Measurements from ENCODE around the gene NEB.
"Not testable (repeated sequence)": the region's sequence is repeated elsewhere in the genome, so short reads cannot be mapped to it uniquely, and the experiment has no call there.

NEB gene

DNA sequence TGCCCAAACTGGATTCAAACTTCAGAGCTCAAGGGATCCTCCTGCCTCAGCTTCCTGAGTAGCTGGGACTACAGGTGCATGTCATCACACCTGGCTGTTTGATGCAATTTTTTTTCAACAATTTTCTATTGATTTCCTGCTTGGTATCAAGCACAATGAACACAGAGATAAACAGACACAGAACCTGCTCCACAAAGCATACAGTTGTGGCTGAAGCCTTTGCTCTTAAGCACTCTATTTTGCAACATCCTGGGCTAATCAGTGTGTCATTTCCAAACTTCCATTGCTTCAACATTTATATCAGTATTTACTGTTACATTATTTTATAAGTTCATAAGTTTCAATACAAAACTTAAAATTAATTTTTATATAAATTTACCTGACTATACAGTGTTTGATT is 79.4 kb downstream of the NEB start:
- no peak for DNase-seq (ENCODE audit: low read depth, low spot score)

DNA sequence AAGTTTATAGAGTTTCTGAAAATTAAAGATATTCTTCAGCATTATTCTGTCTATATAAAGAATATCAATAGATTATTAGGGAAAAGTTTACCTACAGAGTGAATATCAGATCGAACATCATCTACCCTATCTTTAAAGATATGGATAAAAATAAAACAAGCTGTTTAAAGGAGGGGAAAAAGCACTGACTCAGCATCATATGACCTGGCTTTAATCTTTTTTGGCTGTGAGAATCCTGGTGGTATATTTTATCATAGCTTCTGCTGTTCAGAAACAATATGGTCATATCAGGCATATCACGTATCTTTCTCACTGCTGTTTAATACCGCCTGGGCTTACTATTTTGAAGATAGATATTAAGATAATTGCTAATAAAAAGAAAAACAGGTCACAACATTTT is 80.2 kb downstream of the NEB start:
- no peak for DNase-seq (ENCODE audit: low read depth, low spot score)

DNA sequence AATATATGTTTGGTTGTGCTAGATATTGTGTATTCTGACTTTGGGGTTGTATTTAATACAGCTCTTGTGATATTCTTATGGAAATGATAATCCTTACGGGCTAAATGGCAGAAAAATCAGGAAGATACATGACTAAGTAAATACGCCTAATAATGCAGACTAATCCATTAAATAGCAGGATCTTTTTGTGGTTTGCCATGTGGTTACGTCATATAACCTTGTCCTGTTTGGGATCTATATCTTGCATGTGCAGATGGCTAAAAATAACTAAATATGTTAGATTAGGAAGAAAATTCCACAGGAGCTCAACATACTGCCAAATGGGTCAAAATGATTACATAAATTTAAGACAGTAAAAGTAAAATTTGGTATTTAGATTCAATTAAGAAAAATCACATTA is 83.0 kb downstream of the NEB start:
- no peak for DNase-seq (ENCODE audit: low read depth, low spot score)

DNA sequence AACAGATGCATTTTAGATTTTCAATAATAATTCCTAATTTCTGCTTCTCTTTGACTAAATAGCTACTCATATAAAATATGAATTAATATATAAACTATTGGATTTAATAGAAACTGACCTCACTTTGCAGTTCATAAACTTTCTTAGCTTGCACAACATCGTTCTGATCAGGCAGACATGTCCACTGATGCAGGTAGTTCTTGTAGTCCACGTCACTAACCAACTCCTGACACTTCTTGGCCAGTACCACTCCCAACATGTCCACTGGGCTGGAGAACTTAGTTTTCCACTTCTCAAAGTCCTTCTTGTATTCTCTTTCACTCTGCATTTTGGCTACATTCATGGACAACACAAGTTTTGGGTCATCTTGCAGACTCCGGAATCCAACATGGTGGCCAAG is 83.8 kb downstream of the NEB start:
- DNase-seq (ENCODE audit: low read depth, low spot score): no peak

DNA sequence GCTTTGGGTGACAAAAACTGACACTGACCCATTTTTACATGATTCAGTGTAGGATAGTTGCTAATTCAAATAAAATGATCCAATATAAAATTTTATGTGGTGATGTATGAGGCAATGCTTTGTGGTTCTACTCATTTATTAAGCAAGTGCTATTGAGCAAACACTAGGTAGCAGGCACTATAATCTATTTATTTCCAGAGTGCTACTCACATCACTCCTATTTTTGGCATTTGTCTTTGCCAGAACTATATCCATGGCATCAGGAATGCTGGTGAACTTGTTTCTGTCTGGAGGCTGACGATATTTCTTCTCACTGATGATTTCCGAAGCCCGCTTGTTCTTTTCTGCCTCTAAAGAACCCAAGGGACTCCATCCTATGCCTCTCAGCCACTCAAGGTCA is 84.3 kb downstream of the NEB start:
- no peak for DNase-seq (ENCODE audit: low read depth, low spot score)

DNA sequence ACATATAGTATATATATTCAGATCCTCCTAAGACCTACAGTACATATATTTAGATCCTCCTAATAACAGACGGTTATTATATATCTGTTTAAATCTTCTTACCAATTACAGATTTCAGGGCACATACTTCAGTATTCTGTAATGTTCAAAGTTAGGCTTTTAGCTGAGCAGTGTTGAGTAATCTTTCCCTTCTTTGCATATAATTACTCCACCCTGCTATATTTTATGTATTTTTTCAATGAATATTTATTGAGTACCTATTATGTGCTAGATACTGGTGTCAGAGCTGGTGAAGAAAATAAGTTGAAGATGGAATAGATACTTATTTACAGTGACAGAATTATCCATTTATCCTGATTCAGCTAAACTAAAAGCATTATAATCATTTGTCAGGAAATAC is 84.9 kb downstream of the NEB start:
- no peak for DNase-seq (ENCODE audit: low read depth, low spot score)

DNA sequence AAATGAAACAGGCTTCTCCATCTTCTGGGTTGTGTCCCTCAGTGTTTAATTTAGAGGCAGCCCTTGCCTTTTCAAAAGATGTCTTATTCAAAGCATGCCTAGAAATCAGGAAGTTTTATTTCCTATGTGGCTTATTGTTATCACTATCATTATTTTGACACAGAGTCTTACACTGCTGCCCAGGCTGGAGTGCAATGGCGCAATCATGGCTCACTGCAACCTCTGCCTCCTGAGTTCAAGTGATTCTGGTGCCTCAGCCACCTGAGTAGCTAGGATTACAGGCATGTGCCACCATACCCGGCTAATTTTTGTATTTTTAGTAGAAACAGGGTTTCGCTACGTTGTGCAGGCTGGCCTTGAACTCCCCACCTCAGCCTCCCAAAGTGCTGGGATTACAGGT is 87.8 kb downstream of the NEB start:
- not testable (repeated sequence) for DNase-seq (ENCODE audit: low read depth, low spot score)

DNA sequence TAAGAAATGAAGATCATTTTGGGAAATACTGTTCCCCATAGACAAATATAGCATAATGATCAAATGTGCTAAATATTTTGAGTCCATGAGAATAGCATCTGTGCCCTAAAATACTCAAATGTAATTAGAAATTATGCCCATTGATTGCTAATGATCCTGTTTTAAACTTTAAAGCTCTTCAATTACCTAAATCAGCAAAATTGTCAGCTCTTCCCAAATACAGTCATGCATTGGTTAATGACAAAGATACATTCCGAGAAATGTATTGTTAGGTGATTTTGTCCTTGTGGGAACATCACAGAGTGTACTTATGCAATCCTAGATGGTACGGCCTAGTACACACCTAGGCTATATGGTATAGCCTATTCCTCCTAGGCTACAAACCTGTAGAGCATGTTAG is 89.7 kb downstream of the NEB start:
- no peak for DNase-seq (ENCODE audit: low read depth, low spot score)

DNA sequence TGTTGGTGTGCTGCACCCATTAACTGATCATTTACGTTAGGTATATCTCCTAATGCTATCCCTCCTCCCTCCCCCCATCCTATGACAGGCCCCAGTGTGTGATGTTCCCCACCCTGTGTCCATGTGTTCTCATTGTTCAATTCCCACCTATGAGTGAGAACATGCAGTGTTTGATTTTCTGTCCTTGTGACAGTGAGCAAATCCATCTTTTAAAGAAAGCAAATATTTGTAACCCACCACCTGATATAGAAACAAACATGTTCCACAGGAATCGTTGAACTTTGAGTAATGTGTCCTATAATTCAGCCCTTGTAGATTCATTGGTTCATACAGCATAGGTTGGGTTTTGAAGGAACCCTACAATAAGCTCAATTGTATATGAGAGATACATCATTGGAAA is 92.4 kb downstream of the NEB start:
- not testable (repeated sequence) for DNase-seq (ENCODE audit: low read depth, low spot score)

DNA sequence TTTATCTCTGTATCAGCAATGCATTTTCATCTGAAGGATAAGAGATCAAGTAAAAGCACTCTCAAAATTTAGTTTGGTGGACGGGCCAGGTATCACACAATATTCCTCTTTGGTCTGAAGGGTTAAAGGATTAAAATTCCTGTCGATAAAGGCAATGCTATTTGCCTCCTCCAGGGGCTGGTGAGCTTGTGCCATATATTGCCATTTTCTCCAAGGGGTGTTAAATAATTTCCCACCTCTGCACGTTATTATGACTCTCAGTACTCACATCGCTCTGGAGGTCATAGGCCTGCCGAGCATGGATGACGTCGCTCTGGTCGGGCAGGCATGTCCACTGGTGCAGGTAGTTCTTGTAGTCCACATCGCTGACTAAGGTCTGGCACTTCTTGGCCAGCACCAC is 94.2 kb downstream of the NEB start:
- no peak for DNase-seq (ENCODE audit: low read depth, low spot score)

DNA sequence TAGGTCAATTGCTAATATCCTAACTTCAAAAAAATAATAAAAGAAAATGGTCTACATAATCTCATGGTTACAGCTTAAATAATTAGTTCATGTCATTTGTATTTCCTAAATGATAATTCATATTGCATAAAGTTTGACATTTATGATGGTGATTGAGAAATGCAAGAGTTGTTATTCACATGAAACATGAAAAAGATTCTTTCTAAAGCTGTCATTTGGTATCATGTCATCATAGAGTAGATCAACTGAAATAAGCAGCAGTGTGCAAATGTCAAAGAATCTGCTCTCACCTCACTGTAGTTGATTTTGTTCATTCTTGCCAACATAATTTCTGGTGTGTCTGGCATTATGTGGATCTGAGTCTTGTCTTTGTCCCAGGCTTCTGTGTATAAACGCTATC is 95.3 kb downstream of the NEB start:
- no peak for DNase-seq (ENCODE audit: low read depth, low spot score)

DNA sequence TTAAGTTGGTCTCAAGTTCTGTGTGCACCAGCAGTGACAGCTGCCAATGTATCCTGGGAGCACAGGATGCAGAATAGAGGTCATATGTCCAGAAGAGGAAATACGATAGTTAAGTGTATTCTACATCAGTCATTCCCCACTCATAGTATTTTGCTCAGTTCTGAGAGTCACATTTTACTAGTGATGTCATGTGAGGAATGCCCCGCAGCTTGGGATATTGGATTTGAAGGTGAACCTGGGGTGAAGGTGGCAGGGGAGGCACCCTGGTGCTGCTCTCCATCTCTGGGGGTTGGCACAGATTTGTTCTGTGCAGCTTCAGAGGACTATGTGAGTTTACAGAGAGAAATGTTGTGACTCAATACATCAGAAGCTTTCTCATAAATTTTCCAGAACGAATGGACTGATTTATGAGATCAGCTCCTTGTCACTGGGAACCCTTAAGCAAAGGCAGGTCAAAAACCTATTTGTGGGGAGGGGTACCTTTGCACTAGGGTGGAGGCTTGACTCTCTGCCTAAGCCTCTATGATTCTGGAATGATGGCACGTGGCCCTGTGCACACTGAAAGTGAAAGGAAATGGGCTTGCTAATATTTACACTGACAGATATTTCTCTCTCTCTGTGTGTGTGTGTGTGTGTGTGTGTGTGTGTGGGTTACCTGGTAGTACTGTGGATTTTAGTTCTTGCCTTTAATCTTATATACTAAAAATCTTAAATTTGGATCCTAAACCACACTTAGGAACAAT is 95.9 kb downstream of the NEB start:
- DNase-seq (ENCODE audit: low read depth, low spot score): peak; percentile 4

DNA sequence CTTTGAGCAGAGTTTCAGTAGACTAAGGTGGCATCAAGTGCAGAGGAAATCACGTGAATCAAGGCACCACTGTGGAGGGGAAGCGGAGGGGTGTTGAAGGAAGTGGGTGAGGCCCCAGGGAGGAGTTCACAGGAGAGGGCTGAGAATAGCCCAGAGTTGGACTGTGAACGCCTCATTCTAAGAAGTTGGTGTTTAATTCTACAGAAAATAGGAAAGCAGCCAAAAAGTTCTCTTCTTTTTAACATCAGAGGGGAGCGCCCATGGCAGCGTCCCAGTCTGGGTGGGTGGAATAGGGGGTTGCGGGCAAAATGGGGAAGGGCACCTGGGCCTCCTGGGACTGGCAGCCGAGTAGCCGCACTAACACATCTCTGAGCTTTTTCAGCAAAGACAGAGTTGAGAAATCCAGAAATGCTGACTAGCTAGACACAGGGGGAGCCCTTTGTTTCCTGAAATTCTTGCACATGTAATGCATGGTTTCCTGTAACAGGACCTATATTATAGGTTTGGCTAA is 97.0 kb downstream of the NEB start:
- peak; percentile 6 for DNase-seq (ENCODE audit: low read depth, low spot score)

DNA sequence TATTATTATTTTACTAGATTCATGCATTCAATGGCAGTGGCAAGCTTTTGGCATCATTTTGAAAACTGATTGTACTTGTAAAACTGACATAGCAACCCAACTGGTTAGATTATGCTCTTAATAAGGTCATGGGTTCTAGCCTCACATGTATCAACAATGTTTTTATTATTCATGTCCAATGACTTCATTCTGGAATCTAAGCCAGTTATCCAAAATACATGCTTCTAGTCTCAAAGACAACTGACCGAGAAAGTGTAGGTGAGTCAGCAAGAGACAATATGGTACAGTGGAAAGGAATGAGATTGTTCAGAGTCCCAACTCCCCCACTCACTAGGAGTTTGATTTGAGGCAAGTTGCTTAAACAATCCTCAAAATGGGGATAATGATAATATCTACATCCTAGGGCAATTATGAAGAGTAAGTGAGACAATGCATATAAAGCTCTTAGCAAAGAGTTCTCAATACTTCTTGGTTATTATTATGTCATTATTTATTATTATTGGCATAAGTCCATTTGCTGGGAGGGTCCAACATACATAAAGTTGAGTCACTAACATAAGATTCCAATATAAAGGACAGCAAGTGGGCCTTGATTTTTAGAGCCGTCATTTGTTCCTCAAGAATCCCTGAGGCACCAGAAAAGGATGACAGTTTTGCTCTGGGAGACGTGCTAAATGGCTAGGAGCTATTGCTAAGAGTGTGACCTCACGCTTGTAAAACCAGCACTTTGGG is 99.4 kb downstream of the NEB start:
- DNase-seq (ENCODE audit: low read depth, low spot score): no peak

DNA sequence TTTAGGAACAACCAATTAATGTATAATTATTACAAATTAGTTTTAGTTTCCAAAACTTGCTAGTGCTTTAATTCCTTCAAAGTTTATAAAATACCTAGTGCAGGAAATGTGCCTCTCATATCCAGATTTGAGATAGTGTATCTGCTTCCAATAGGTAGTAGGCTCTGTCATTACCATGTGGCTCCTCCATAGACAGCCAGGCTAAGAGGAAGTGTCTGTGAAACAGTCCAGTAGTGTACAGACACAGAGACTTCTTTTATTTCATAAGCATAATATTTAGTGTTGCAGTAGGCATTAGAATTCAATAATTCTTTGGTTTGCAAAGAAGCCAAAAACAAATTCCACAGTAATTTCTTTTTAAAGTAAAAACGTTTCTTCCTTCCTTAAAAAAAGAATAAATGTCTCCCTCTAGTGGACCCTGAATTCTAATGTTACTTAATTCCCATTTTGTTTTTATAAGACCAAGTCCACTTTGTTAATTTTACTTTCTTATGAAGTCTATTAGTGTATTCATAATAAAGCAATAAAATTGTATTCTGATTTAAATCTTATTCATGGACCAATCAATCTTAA is 101.2 kb downstream of the NEB start:
- no peak for DNase-seq (ENCODE audit: low read depth, low spot score)

DNA sequence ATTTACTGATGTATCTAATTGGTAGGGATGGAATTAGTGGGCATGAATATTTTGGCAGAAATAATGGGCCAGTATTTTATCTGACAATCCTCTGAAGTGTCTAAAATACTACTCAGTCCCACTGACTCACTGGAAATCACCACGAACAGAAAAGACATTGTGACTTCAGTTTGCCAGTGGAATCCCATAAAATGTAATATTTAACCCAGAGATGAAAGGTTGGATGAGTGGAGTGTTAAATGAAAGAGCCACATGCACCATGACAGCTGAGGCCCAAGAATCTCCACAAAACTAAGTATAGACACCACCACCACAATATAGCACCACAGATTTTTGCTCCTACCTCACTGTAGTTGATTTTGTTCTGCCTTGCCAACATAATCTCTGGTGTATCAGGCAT is 103.9 kb downstream of the NEB start:
- no peak for DNase-seq (ENCODE audit: low read depth, low spot score)

DNA sequence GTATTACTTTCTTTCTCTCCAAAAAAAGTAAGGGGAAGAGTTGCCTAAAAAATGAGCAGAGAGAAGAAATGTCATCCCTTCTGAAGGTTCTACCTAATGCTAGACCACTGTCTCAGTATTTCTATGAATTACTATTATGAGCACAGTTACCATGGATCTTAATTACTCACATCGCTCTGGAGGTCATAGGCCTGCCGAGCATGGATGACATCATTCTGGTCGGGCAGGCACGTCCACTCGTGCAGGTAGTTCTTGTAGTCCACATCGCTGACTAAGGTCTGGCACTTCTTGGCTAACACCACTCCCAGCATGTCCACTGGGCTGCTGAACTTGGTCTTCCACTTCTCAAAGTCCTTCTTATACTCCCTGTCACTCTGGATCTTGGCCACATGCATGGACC is 106.9 kb downstream of the NEB start:
- DNase-seq (ENCODE audit: low read depth, low spot score): no peak

DNA sequence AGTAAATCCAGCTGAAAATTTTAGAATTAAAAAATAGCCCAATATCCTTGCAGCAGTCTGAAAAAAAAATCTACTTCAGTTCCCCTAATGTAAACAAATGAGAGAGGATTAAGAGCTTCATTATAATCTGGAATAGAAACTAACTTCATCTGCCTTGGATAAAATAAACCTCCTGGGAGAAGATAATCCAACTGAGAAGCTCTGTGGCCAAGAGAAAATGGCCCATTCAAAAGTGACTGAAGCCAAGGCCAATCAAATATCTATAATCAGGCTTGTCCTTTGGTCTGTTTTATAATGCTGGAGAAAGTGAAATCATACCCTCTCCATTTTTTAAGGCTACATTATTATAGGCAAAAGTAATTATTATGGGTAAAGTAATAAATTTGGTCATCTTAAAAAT is 110.0 kb downstream of the NEB start:
- DNase-seq (ENCODE audit: low read depth, low spot score): no peak

DNA sequence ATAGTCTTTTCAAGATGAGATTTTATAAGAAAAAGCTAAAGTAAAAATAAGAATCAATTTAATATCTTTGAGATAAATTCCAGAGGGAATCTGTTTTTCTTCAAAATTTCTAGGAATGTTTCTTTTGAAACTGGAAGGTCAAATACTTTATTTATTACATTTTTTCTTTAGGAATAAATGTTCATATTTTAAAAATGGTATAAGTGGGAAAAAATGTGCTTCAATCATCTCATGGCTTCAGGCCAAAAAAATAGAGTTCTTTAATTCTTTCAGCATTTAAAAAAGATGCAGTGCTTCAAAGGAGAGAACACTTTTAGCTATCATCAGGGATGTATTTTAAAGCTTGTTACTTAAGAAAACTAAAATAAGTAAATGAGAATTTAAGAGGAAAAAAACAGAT is 110.6 kb downstream of the NEB start:
- no peak for DNase-seq (ENCODE audit: low read depth, low spot score)

DNA sequence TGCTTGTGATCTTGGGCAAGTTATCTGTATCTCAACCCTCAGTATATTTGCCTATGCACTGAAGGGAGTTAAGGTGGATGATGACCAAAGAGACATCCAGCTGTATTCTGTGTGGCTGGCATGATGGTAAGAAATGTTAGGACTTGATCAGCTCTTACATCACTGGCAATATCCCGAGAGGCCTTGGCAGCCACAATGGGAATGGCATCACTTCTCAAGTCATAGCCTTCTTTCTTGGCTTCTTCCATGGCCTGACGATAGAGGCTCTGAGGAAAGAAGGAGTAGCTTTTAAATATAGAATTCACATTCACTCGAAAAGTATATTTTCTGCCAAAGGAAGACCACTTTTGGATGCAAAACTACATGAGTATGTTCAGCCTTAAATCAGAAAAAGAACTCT is 113.5 kb downstream of the NEB start:
- DNase-seq (ENCODE audit: low read depth, low spot score): no peak

DNA sequence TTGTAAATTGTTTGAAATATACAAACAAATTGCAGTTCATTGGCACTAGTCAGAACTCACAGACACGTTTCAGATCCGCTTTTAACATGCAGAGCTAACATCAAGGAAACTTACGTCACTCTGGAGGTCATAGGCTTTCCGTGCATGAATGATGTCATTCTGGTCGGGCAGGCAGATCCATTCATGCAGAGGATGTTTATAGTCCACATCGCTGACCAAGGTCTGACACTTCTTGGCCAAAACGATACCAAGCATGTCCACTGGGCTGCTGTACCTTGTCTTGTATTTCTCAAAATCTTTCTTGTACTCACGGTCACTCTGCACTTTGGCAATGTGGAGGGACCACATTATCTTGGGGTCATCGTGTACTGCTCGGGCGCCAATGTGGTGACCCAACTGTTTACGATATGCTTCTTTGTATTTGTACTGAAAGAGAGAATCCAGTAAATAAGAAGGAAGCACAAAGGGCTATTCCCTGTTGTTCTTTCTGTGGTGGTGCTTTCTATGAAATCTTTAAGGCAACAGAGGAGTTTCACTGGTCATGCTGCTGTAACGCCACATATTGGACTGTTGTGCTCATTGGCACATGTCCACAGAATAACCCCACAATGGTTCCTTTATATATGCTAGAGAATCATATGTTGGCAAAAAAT is 114.8 kb downstream of the NEB start:
- DNase-seq (ENCODE audit: low read depth, low spot score): no peak

DNA sequence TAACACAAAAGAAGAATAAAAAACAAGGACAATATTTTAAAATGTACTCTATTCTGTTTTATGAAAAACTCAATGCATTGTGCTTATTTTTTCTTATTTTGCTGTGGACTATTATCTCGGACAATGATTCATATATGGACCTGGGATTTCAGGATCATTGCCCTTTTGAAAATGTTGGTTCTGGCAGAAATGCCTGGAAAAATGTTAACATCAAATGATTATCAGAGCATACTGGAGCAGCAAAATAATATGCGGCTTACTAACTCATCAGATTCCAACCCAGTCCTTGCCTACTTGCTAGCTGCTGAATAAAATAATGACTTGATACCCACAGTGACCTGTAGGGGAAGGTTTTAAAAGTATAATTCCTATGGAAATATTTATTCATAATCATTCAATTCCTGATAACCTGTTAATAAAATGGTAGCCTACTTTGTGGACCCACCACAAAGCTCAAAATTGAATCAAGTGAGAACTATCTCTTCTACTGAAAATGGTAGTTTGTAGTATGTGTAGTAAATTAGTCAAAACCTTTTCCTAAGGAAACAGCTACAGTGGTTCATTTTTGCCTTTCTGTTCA is 117.4 kb downstream of the NEB start:
- DNase-seq (ENCODE audit: low read depth, low spot score): no peak

All from activated naive CD8-positive, alpha-beta T cell treated with anti-CD3 and anti-CD28 coated beads, Interleukin-2, amount 50 U/mL, for 16 hours (primary cell).